Motor neuron (in vitro differentiated cells): ENCODE results near the gene CREG2. TPM values are rescaled to one million over a fixed set of nuclear protein-coding genes. Genes with fewer than 3 reads are reported as not detected.

Source experiments
- ATAC-seq, 8 experiments: fragments of 200-7000 bp; cut with Tn5 transposase; replicated peaks in 6 of 8; 2 replicates each; pipeline ENCODE4 v1.8.0; 2021; ENCODE audit warnings: mild to moderate bottlenecking in 8 of 8, moderate library complexity in 8 of 8
- H3K27ac ChIP-seq, 2 donors: fragments of 250-450 bp; sonication (Bioruptor Pico); 2 replicates each; pipeline ENCODE4 v1.9.0; 2021; ENCODE audit warnings: antibody characterized with exemption in 2 of 2, mild to moderate bottlenecking in 2 of 2, moderate library complexity in 1 of 2
- H3K4me1 ChIP-seq, 2 donors: fragments of 250-450 bp; sonication (Bioruptor Pico); replicated peaks in 1 of 2; 2 replicates each; pipeline ENCODE4 v1.6.1; 2021; ENCODE audit warnings: antibody characterized with exemption in 2 of 2, mild to moderate bottlenecking in 2 of 2, moderate library complexity in 1 of 2
- H3K4me3 ChIP-seq, 5 donors: fragments of 250-450 bp; sonication (Bioruptor Pico); 2 replicates each; pipeline ENCODE4 v1.9.0; 2021; ENCODE audit warnings: antibody characterized with exemption in 5 of 5, mild to moderate bottlenecking in 5 of 5, moderate library complexity in 4 of 5
- WGBS, 10 experiments: fragments of 450-650 bp; shearing (Covaris generic); methylation state at CpG; one replicate each; pipeline ENCODE4 v1.0.0; 2022; 5-methylcytosine and 5-hydroxymethylcytosine counted together
- in situ Hi-C, 9 experiments: fragments of 400-800 bp; cut with MboI; loops; one replicate each; pipeline ENCODE4 v1.15.0; 2021; ENCODE audit warnings: low sequenced_read_pairs in 9 of 9, low pct_unique_long_range_greater_than_20kb in 2 of 9; ENCODE audit not compliant: unreplicated experiment in 9 of 9
- total RNA-seq, 8 experiments: library from RNA; unstranded; fragments of 300-600 nt; gene quantifications; 2 replicates each; pipeline versions ENCODE4 v1.2.3 to v1.2.4, GENCODE V29; 2022

CREG2 gene
- total RNA-seq, 8 experiments from 2014 or later = 0.05 to 14.9 (median 6.8) TPM; not detected in 1

DNA sequence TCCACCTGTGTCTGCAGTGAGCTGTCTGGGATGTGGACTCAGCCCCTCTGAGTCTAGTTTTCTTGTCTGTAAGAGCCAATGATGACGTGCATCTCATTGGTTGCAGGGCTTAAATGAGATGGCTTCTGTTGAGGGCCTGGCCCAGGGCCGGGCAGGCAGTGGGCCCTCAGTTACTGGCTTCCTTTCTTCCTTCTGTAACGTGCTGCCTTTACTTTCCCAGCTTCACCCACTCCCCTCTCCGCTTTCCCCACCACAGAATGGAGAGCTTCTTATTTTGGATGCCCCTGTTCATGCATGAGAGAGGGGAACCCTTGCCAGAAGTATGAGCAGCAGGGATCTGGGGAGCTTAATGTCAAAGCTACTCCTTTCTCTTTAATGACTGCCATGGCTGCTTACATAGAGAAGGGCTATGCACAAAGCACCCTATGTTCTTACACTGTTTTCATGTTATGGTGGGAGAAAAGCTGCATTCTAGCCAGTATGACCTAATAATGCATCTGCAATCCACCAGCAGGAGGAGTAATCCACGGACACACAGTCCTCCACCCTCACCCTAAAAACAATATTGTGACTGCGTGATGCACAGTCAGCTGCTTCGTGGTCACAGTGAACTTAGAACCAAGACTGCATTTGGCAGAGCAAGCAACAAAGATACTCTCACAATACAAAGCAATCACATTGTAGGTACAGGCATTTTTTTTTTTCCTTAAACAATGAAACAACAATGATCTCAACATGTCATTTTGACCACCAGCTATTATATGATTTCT, 37.2 kb downstream of the CREG2 start:
- no peak overlapping the region for H3K27ac ChIP-seq
- no peaks in the 10 kb centered on the region for H3K4me1 ChIP-seq
- in situ Hi-C loops = loop anchor here in 1 of 9 experiments (25.0 kb wide), 1 partner anchor 487 kb away; no protein-coding TSS in a partner anchor
- 24 to 100% (median 71%) methylated on average over 1 to 4 of the region's 7 CpGs for WGBS, 10 experiments
- H3K4me3 ChIP-seq = no peak overlapping the region
- peak; percentile 29 to 72 (median 56) for ATAC-seq

DNA sequence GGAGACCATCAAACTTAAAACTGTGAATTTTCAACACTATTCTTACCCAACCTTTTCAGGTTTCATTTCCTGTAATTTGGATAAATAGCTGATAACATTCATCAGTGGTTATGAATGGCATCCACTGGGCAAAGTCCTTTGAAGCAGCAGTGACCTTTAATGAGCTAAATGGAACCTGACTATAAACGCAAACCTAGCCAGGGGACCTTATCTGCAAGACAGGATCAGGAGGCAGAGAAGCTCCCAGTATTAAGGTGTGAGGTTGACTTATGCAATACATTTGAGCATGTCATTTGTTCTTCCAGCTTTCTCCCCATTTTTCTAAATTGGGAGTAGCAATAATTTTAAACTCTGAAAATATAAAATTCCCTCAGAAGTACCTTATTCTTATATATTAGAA, 38.4 kb downstream of the CREG2 start:
- in situ Hi-C loops = loop anchor here in 1 of 9 experiments (25.0 kb wide), 1 partner anchor 488 kb away; no protein-coding TSS in a partner anchor
- 80 to 100% (median 100%) methylated on average over 1 of the region's 1 CpG; no CpG with 5 or more reads in 2 of the 10 experiments for WGBS, 10 experiments
- no peak for ATAC-seq
- Histone ChIP-seq H3K27ac (no peak overlapping the region), H3K4me1 (peaks cover 0 to 3% of the 10 kb centered on the region in 2 donors), H3K4me3 (no peak overlapping the region)

DNA sequence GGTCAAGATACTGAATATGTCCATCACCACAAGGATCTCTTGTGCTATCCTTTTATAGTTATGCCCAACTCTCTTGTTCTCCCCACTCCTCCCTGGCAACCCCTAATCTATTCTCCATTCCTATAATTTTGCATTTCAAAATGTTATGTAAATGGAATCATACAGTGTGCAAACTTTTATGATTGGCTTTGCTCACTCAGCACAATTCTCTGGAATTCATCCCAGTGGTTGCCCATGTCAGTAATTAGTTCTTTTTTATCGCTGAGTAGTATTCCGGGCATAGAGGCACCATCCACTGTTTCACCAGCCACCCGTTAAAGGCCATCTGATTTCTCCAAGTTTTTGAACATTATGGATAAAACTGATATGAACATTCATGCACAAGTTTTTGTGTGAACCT, 40.4 kb downstream of the CREG2 start:
- WGBS, 10 experiments = 88 to 100% (median 97%) methylated on average over 1 to 3 of the region's 3 CpGs; no CpG with 5 or more reads in 2 of the 10 experiments

DNA sequence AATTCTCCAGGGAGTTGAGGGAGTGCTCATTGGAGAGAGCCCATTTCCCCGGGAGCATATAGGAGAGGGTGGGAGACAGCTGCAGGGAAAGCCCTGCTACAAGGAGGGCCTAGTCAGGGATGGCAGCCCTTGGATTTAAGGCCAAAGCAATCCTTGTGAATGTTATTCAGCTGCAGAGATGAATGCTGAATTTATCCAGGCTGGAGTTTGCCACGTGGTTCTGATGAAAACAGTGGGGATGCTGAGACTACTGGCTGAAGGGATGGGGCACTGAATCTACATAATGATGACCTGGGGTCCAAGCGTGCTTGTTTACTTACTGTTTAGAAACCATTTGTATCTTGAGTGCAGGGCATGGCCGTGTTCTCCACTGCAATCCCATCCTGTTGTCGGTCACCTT, 43.2 kb downstream of the CREG2 start:
- Histone ChIP-seq H3K27ac (no peak overlapping the region), H3K4me3 (no peak overlapping the region), H3K4me1 (peaks cover 0 to 4% of the 10 kb centered on the region in 2 donors)
- in situ Hi-C loops = loop anchor here in 1 of 9 experiments (25.0 kb wide), 1 partner anchor 493 kb away; no protein-coding TSS in a partner anchor
- WGBS, 10 experiments = 17 to 88% (median 49%) methylated on average over 1 to 5 of the region's 5 CpGs; no CpG with 5 or more reads in 5 of the 10 experiments
- peak in 5 of 8 experiments; percentile 38 to 81 (median 72) for ATAC-seq

More for the DNA sequence above, 40.4 kb downstream of the CREG2 start:
- in situ Hi-C loops = loop anchor here in 1 of 9 experiments (25.0 kb wide), 1 partner anchor 490 kb away; no protein-coding TSS in a partner anchor
- Histone ChIP-seq H3K27ac (no peak overlapping the region), H3K4me1 (peaks cover 0 to 4% of the 10 kb centered on the region in 2 donors), H3K4me3 (no peak overlapping the region)
- no peak for ATAC-seq

DNA sequence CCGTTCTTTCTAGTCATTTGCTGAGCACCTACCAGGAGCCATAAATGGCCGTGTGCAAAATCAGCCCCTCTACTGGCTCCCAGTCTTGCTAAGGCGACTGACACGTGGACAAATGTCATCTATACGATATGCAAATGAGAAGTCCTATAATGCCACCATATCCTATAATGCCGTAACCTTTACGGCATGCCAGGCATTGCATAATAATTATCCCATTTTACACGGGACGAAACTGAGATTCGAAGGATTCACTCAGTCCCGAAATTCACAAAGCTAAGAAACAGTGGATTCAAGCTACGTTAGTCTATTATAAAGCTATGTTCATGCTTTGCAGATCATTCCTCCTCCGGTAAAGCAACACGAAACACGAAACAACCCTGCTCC, 44.7 kb downstream of the CREG2 start:
- WGBS, 10 experiments = 46 to 100% (median 91%) methylated on average over 2 to 11 of the region's 15 CpGs
- no peak overlapping the region for H3K4me3 ChIP-seq
- ATAC-seq = no peak
- no peak overlapping the region for H3K27ac ChIP-seq
- in situ Hi-C loops = loop anchor here in 1 of 9 experiments (25.0 kb wide), 1 partner anchor 495 kb away; no protein-coding TSS in a partner anchor
- peaks cover 0 to 4% of the 10 kb centered on the region in 2 donors for H3K4me1 ChIP-seq

DNA sequence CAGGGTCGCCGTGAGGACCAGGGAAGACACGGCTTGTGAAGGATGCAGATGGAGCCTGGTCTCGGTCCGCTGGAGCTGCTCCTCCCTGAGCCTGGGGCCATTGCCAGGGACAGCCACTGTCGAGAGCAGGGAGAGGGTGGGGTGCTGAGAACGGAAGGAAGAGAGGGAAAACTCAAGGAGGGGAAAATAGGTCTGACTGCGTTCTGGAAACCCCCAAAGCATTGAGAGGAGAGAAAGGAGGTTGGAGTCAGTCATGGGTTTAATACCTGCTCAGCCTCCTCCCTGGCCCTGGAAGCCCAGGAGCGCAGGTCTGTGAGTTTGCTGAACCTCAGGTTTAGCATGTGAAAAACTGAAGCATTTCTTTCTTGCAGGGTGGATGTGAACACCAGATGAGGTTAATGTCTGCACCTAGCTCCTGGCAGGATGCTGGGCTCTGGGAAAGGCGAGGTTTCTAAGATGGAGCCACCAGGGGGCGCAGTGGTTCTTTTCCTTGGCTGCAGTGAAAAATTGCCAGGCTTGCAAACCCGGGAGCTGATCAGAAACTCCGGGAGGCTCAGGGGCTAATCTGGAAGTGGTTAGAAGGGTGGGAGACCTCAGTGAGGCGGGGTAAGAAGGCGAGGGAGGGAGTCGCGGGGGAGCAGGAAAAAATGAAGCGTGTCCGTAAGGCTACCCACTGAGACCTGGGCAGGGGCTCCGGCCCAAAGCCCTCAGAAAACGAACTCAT, 45.2 kb downstream of the CREG2 start:
- Histone ChIP-seq H3K4me1 (peaks cover 0 to 4% of the 10 kb centered on the region in 2 donors), H3K4me3 (no peak overlapping the region), H3K27ac (no peak overlapping the region)
- WGBS, 10 experiments = 0 to 89% (median 28%) methylated on average over 2 to 8 of the region's 21 CpGs; no CpG with 5 or more reads in 4 of the 10 experiments
- ATAC-seq = peak; percentile 67 to 95 (median 85)
- in situ Hi-C loops = loop anchor here in 1 of 9 experiments (25.0 kb wide), 1 partner anchor 495 kb away; no protein-coding TSS in a partner anchor

DNA sequence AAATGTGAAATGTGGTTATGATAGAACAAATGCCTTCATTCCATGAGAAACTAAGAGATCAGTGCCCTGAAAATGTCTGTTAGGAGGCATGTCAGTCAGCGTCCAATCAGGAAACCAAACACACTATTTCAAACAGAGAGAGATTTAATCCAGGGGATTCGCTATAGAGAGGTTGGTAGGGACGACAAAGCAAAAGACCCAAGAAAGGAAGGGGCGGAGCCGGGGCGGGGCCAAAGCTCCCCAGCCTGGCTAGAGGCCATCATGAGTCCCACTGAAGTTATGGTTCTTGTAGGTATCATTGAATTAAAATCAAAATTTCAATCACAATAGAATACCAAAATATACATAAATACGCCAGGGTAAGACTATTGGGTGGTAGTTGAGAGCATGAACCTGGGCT, 45.9 kb downstream of the CREG2 start:
- 79 to 100% (median 84%) methylated on average over 1 to 7 of the region's 7 CpGs; no CpG with 5 or more reads in 1 of the 10 experiments for WGBS, 10 experiments
- ATAC-seq = no peak
- Histone ChIP-seq H3K4me3 (no peak overlapping the region), H3K4me1 (peaks cover 0 to 4% of the 10 kb centered on the region in 2 donors), H3K27ac (no peak overlapping the region)
- in situ Hi-C loops = loop anchor here in 1 of 9 experiments (25.0 kb wide), 1 partner anchor 496 kb away; no protein-coding TSS in a partner anchor

DNA sequence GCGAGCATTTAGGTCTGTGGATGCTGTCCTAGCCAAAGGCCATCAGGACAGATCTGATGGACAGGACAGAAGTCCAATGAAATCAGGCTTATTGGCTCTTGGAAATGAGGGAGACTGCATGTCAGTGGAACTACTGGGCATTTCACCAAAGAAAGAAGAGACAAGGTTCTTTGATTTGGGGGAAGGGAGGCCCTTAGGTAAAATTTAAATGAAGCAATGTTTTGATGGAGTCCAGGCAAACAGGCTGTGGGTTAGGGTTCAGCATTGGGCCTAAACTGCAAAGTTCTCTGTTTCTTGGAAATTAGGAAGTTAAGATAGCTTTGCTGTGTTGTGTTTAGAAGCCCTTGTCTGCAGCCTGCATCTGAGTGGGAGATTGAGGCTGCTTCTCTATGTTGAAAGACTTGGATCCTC, 47.2 kb downstream of the CREG2 start:
- in situ Hi-C loops = loop anchor here in 1 of 9 experiments (25.0 kb wide), 1 partner anchor 497 kb away; no protein-coding TSS in a partner anchor
- peaks cover 0 to 4% of the 10 kb centered on the region in 2 donors for H3K4me1 ChIP-seq
- 71 to 100% (median 92%) methylated on average over 1 of the region's 1 CpG; no CpG with 5 or more reads in 6 of the 10 experiments for WGBS, 10 experiments
- H3K4me3 ChIP-seq = no peak overlapping the region
- no peak overlapping the region for H3K27ac ChIP-seq
- ATAC-seq = no peak

DNA sequence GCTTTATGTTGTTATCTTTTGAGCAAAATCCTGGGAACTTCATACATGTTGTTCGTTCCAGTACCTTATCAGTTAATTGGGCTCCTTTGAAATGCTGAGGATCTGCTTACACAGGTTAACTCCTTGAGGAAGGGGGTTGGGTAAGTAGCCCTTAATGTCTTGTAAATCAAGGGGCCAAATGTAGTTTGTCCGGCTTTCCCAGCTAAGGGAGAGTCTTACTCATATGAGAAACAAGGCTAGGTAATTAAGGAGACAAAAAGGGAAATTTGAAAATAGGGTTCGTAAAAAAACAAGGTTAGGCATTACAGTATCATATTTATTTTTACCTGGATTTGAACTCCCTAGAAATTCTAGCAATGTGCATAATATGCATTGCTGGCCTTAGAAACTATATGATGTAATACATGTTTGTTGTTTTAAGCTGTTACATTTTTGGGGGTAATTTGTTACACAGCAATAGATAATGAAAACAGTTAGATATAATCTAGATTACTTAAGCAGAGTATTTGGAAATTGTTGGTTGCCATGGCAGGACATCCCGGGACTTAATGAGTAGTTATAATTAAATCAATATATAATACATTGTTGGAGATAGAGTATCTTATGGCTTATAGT, 47.9 kb downstream of the CREG2 start:
- Histone ChIP-seq H3K27ac (no peak overlapping the region), H3K4me3 (no peak overlapping the region), H3K4me1 (peaks cover 0 to 4% of the 10 kb centered on the region in 2 donors)
- ATAC-seq = no peak
- 31 to 100% (median 58%) methylated on average over 1 to 4 of the region's 4 CpGs for WGBS, 10 experiments
- in situ Hi-C loops = loop anchor here in 1 of 9 experiments (25.0 kb wide), 1 partner anchor 498 kb away; no protein-coding TSS in a partner anchor

DNA sequence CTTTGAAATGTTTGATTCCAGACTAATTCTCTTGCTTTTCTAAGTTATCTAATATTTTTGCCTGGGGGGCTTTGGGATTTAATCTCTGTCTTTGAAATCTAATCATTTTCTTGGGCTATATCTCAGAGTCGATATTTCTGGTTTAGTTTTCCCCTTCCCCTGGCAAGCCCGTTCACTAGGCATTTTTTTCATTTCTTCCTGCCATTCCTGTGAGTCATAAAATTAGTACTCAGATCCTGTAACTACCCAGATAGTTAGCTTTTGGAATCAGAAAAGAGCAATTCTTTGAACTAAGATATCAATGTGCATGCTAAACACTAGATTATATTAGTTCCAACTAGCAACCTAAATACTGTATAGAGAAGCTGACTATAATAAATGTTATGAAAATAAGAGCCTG, 49.4 kb downstream of the CREG2 start:
- WGBS, 10 experiments = 8 to 100% (median 82%) methylated on average over 1 to 2 of the region's 2 CpGs
- no peak for ATAC-seq
- no peak overlapping the region for H3K4me3 ChIP-seq
- no peak overlapping the region for H3K27ac ChIP-seq
- H3K4me1 ChIP-seq = no peaks in the 10 kb centered on the region
- in situ Hi-C loops = loop anchor here in 1 of 9 experiments (25.0 kb wide), 1 partner anchor 499 kb away; no protein-coding TSS in a partner anchor

DNA sequence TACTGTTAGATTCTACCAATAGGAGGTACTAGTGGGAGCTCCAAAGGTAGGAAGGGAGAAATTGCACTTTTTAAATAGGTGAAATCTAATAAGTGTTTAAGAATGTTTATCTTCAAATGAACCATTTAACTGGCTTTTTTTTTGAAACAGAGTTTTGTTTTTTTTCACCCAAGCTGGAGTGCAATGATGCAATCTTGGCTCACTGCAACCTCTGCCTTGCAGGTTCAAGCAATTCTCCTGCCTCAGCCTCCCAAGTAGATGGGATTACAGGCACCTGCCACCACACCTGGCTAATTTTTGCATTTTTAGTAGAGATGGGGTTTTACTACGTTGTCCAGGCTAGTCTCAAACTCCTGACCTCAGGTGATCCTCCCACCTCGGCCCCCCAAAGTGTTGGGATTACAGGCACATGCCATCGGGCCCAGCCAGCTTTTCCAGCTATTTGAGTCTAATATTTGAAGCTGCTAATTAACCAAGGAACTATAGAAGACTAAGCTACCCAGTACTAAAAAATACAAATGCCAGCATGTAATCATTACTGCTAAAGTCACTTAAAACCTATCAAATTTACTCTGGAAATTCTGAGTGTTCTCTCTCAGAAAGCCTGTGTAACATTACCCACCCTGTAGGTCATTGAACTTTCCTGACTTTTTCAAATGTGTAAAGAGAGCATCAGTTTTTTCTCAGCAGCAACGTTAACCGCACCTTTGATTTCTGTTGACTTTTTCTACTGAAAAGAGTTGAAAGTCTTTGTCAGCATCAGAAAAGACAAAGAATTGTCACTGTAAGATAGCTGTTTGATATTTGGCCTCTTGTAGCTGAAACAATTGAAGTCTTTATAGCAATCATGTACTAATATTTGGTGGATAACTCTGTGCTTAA, 54.2 kb downstream of the CREG2 start:
- Histone ChIP-seq H3K4me3 (no peak overlapping the region), H3K27ac (no peak overlapping the region), H3K4me1 (peaks cover 8 to 10% of the 10 kb centered on the region in 2 donors)
- no peak for ATAC-seq
- in situ Hi-C loops = loop anchor here in 1 of 9 experiments (25.0 kb wide), 1 partner anchor 504 kb away; no protein-coding TSS in a partner anchor
- 0 to 90% (median 64%) methylated on average over 1 to 5 of the region's 5 CpGs; no CpG with 5 or more reads in 1 of the 10 experiments for WGBS, 10 experiments
